NCI-H2196 (cell line): ENCODE measurements around the gene DHX34.
"Not testable (repeated sequence)": the region's sequence is repeated elsewhere in the genome, so short reads cannot be mapped to it uniquely, and the experiment has no call there.

Experiments
- DNase-seq: peaks from one replicate; lab custom pipeline; 2025; ENCODE audit not compliant: unreplicated experiment; lab: John Stamatoyannopoulos, UW

DHX34 gene

GRCh38 chr19:47348819-47349795, at the start of gene DHX34:
DHX34 (plus strand) TSS chr19:47349315; CDS start chr19:47353031, 3,716 bp downstream.
- DNase-seq = peak; percentile 98

GRCh38 chr19:47300867-47301266, 48.2 kb upstream of the DHX34 start:
- DNase-seq = not testable (repeated sequence)

GRCh38 chr19:47302249-47302648, 46.9 kb upstream of the DHX34 start:
- no peak for DNase-seq

- DNase-seq = no peak
These were observed 45.1 kb upstream of the DHX34 start for GRCh38 chr19:47303966-47304365.

- peak; percentile 70 for DNase-seq
These were observed 43.8 kb upstream of the DHX34 start for GRCh38 chr19:47305309-47305751.

GRCh38 chr19:47306303-47306702, 42.8 kb upstream of the DHX34 start:
- DNase-seq = no peak

- DNase-seq = no peak
These were observed 40.1 kb upstream of the DHX34 start for GRCh38 chr19:47309038-47309437.

- no peak for DNase-seq
These were observed 39.5 kb upstream of the DHX34 start, which contains the start of gene C5AR1 for GRCh38 chr19:47309608-47310007. C5AR1 (plus strand) TSS chr19:47309861; CDS start chr19:47309896, 35 bp downstream.

GRCh38 chr19:47310323-47310722, 38.8 kb upstream of the DHX34 start:
- no peak for DNase-seq

GRCh38 chr19:47310819-47311218, 38.3 kb upstream of the DHX34 start:
- peak; percentile 56 for DNase-seq

- DNase-seq = no peak
These were observed 36.6 kb upstream of the DHX34 start for GRCh38 chr19:47312366-47313006.

- DNase-seq = no peak
These were observed 35.3 kb upstream of the DHX34 start for GRCh38 chr19:47313754-47314295.

- DNase-seq = no peak
These were observed 33.8 kb upstream of the DHX34 start for GRCh38 chr19:47315125-47315821.

- no peak for DNase-seq
These were observed 32.6 kb upstream of the DHX34 start for GRCh38 chr19:47316513-47316912.

- no peak for DNase-seq
These were observed 28.9 kb upstream of the DHX34 start for GRCh38 chr19:47319923-47320871.

- no peak for DNase-seq
These were observed 27.5 kb upstream of the DHX34 start for GRCh38 chr19:47321630-47322029.

- no peak for DNase-seq
These were observed 27.1 kb upstream of the DHX34 start for GRCh38 chr19:47322058-47322457.

- DNase-seq = no peak
These were observed 25.7 kb upstream of the DHX34 start for GRCh38 chr19:47323409-47323808.

GRCh38 chr19:47323872-47324271, 25.2 kb upstream of the DHX34 start:
- no peak for DNase-seq

- DNase-seq = no peak
These were observed 24.6 kb upstream of the DHX34 start for GRCh38 chr19:47324502-47324901.
